Posterior vena cava (tissue), 2 donors: ENCODE data around the gene STK32B. TPM values are rescaled to one million over a fixed set of nuclear protein-coding genes. Genes with fewer than 3 reads are reported as not detected.

ENCODE experiments used
- DNase-seq: peaks from one replicate; pipeline ENCODE4 v3.0.0-alpha.2; 2020; ENCODE audit warnings: low spot score
- intact Hi-C, 2 donors: fragments of 100-400 bp; cut with DNase I; formaldehyde crosslinking; loops; one replicate each; pipeline versions ENCODE4 v1.14.1 to v1.14.2; 2022 to 2023
- total RNA-seq, 2 donors: library from RNA; stranded (reverse); fragmentation: NEBNext Ultra II Directional; extraction: Animal tissue kit (Norgen Biotek cat#: 25700); gene quantifications; one replicate each; pipeline ENCODE4 v1.2.1, GENCODE V29; 2021
- donor health status: DM: yes; HTN: yes; CAD: no.
- donor health status: DM: yes; HTN: yes; CAD: no.

The STK32B gene
- total RNA-seq, 2 donors from 2014 or later: 3.1 to 3.5 TPM

DNA sequence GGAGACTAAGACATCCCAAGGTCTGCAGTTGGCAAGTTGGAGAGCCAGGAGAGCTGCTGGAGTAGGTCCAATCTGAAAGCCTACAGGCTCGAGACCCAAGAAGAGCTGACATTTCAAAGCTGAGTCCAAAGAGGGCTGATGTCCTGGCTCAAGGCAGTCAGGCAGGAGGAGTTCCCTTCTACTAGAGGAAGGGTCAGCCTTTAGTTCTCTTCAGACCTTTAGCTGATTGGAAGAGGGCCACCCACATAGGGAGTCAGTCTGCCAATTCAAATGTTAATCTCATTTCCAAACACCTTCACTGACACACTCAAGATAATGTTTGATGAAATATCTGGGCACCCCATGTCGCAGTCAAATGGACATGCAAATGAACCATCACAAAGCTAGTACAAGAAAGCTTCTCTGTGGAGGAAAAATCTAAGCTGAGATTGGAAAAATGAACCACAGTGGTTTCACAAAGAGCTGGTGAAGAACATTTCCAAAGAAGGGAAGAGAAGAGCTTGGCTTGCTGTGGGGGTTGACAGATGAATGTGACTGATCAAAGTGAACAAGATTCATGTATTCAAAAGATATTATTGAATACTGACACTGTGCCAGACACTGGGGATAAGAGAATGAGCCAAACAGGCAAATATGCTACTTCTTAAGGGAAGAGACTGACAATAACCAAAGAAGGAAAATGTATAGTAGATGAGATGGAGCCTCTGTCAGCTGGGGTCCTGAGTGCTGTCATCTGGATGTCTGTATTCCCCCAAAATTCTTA, 61.2 kb downstream of the STK32B start:
- no peak for DNase-seq
- intact Hi-C loops: no loop called here

DNA sequence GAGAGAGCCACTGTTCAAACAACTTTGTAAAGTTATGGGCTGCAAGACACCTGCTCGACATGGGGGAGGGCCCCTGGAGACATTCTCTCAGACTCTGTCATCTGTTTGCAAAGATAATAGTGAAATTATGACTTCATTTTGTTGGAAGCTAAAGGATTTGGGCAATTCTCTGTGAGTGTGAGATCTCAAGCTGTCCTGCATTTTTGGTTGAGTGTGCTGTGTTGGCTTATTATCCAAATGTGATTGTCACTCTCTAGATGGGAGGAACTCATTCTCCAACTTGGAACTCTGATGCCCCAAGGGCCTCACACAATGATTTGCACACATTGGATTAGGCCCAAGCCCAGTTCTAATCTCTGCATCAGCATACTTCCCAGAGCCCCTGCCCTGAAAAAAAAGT, 63.7 kb downstream of the STK32B start:
- no peak for DNase-seq
- intact Hi-C loops: no loop called here

DNA sequence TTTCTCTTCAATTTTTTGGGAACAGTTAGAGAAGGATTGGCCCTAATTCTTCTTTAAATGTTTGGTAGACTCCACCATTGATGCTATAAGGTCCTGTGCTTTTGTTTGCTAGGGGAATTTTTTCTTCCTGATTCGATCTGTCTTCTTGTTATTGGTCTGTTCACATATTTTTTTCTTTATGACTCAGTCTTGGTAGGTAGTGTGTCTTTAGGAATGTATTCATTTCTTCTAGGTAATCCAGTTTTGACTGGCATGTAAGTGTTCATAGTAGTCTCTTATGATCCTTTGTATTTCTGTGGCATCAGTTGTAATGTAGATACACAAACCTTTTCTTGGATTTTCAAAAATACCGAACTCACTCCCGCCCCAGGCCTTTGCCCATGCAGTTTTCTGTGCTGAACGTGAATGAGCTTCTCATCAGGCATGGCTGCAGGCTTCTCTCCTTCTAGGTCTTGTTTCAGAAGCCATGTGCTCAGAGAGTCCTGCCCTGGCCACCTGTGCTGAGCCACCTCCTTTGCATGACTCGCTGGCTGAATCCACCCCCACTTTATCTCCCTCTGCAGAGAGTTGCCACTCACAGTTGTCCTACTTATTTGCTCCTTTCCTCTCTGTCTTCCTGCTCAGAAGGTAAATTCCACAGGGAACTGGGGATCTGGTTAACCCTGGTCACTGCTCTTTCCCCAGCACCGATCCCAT, 67.0 kb downstream of the STK32B start:
- intact Hi-C loops: no loop called here
- DNase-seq: no peak

DNA sequence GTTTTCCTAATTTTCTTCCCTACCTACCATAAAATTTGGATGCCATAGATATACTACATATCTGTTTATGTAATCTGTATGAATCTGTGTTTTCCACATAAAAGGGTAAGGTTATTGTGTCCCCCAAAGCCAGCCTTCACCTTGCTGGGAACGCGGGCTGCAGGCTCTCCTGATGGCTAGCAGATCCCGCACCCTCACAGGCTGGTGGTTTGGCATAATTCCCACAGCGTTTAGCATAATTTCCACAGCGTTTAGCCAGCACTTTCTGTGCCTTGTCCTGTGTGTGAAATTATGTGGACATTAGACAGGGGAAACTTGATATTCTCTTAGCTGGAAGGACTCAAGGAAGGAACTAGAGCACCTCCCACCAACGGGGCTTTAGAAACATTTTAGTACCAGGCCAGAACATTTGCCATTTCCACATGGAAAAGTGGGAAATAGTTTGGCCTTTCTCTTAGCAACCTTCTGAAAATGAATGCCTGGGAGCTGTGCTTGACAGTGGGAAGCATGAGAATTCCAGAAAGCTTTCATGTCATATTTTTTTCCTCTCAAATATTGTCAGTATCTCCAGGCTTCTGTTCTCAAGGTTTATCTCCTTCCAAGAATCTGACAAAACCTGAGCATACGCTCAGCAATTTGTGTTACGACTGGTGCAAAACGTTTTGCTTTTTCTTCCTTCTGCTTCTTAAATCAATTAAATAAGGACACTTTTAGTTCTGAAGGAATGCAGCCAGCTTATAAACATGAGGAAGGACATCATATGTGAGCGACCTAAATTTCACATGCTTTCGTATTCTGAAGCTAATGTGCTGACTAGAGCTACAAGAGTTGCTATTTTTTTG, 67.9 kb downstream of the STK32B start:
- no peak for DNase-seq
- intact Hi-C loops: no loop called here

DNA sequence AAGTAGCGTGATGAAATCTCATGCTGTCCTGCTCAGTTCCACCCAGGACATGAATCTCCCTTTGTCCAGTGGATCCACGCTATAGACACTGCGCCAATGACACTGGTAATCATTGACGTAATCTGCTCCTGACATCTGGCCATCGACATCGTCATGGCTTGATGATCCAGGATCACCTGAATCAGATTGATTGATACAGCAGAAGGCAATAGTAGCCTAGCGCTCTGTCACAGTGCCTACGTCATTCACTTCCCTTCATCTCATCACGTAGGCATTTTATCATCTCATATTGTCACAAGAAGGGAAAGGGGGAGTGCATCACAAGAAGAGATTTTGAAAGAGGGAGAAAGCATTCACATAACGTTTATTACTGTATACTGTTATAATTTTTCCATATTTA, 68.8 kb downstream of the STK32B start:
- DNase-seq: no peak
- intact Hi-C loops: loop anchor here in 1 of 2 donors (5.0 kb wide), 1 partner anchor 1383 kb away; no protein-coding TSS in a partner anchor

DNA sequence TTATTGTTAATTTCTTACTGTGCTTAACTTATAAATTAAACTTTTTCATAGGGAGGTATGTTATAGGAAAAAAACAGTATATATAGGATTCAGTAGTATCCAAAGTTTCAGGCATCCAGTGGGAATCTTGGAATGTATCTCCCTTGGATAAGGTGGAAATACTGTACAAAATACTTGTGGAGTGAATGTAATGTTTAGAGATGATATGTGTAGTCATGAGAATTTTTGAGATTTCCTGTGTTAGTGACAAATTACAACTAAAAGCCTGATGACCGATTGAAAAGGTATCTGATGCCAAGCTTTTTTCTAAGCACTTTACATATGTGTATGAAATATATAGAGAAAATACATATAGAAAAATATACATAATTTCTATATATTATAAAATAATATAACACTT, 69.2 kb downstream of the STK32B start:
- intact Hi-C loops: loop anchor here in 1 of 2 donors (5.0 kb wide), 1 partner anchor 1383 kb away; no protein-coding TSS in a partner anchor
- DNase-seq: no peak

DNA sequence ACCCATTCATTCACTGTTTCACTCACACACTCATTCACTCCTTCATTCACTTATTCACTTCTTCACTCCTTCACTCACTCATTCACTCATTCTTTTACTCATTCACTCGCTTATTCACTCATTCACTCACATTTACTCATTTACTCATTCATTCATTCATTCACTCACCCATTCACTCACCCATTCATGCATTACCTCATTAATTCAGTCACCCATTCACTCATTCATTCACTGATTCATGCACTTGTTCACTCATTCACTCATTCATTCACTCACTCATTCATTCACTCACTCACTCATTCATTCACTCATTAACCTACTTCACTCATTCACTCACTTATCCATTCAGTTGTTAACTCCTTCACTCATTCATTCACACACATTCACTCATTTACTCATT, 70.8 kb downstream of the STK32B start:
- intact Hi-C loops: loop anchor here in 1 of 2 donors (5.0 kb wide), 1 partner anchor 1385 kb away; no protein-coding TSS in a partner anchor
- no peak for DNase-seq

DNA sequence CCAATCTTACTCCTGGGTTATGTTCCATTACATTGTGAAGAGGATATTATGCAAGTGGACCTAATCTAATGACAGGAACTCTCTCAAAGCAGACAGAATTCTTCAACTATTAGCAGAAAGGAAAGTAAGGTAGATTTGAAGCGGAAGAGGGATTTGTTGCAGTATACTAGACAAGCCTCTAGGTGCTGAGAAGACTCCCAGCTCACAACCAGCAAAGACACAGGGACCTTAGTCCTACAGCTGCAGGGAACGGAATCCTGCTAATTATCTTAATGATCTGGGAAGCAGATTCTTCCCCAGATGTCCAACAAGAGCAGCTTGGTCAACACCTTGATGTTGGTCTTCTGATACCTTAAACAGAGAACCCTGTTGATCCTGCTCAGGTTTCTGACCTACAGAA, 73.6 kb downstream of the STK32B start:
- intact Hi-C loops: loop anchor here in 1 of 2 donors (5.0 kb wide), 1 partner anchor 1388 kb away; no protein-coding TSS in a partner anchor
- DNase-seq: no peak

DNA sequence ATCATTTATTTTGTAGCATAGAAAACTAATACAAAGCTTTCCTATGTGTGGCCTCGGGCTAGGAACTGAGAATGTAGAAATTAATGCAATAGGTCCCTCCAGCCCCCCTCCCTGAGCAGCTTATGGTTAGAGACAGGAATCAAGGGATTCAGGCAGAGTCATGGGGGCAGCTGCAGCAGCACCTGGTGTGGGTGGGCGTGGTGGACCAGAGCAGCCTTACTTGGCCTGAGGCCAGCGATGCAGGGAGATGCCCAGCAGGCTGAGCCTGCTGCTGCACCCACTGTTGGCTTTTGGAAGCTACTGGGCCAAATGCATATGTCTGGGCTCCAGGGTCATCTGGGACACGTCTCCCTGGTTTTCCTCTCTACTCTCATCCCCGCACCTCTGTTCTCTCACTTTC, 74.0 kb downstream of the STK32B start:
- DNase-seq: no peak

DNA sequence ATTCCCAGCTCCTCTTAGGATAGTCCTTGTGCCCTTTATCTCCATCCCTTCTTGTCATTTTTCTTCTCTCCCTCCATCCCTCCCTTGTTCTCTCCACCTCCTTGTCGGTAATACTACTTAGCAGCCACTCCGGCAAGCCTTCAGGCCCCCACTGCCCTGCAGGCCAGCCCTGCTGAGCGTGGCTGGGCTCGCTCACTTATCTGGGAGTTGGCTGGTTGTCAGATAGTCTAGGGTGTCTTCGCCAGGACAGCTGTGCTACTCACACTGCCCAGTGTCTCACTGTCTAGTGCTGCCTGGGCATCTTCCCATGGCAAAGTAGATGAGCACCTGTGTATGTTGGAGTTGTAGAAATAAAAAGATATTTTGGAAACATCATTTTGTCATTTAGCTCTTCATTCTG, 75.0 kb downstream of the STK32B start:
- intact Hi-C loops: loop anchor here in 1 of 2 donors (1.0 kb wide), 1 partner anchor 28 kb away; no protein-coding TSS in a partner anchor
- DNase-seq: no peak

More for the DNA sequence above, 74.0 kb downstream of the STK32B start:
- intact Hi-C loops: no loop called here

DNA sequence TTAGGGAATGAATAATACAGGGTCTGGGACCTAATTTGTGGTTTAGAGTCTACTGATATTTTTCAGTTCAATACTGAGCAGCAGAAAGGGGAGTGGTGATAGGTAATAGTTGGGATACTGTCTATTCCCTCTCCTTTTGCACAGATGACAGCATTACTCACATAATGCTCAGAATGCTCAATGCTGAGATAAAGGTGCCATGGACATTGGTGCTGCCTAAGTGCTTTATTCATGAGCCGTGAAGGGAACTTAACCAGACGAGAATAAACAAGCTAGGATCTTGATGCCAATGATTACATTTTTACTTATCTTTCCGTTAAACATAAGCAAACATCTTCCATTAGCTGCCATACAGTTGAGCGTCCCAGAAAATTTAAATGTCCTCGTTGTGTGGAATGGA, 75.6 kb downstream of the STK32B start:
- no peak for DNase-seq
- intact Hi-C loops: loop anchor here in 1 of 2 donors (1.0 kb wide), 1 partner anchor 27 kb away; no protein-coding TSS in a partner anchor

DNA sequence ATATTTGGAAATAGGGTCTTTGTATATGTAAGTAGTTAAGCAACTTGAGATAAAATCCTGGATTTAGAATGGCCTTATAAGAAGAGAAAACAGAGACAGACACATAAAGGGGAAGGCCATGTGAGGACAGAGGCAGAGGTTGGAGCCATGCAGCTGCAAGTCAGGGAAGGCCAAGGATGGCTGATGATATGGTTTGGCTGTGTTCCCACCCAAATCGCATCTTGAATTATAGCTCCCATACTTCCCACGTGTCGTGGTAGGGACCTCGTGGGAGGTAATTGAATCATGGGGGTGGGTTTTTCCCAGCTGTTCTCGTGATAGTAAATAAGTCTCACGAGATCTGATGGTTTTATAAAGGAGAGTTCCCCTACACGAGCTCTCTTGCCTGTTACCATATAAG, 76.3 kb downstream of the STK32B start:
- intact Hi-C loops: no loop called here
- no peak for DNase-seq

DNA sequence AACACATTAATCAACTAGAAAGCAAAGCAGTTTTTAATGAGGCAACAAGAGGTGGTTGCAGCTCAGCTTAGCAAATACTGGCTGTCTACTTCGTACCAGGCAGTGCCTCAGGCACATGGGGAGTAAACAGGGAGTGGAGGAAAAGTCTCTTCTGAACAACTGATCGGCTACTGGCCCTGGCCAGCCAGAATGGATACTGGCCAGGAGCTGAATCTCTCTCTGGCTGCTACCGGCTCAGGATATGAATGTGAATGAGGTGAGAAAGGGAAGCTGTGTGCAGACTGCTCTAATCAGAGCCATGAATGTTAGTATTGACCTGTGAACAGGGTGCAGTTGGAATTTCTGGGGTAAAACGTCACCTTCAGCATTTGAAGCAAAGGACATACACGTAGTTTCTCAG, 77.3 kb downstream of the STK32B start:
- intact Hi-C loops: no loop called here
- DNase-seq: no peak

DNA sequence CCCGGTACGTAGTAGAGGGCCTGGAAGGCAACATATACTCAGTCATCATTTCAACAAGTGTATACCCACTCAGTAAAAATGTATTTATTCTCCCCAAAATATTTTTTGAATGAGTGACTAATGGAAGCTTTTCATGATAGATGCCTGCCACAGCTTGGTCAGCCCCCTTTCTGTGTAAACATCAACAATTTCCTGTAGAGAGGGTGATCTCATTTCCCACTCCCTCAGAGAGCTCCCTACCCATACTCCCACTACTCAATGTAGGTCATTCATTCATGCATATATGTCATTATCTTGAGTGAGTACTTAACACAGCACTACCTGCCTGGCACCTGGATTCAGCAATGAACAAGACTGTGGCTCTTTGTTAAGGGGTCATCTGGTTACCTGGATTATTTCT, 81.9 kb downstream of the STK32B start:
- intact Hi-C loops: no loop called here
- DNase-seq: no peak

DNA sequence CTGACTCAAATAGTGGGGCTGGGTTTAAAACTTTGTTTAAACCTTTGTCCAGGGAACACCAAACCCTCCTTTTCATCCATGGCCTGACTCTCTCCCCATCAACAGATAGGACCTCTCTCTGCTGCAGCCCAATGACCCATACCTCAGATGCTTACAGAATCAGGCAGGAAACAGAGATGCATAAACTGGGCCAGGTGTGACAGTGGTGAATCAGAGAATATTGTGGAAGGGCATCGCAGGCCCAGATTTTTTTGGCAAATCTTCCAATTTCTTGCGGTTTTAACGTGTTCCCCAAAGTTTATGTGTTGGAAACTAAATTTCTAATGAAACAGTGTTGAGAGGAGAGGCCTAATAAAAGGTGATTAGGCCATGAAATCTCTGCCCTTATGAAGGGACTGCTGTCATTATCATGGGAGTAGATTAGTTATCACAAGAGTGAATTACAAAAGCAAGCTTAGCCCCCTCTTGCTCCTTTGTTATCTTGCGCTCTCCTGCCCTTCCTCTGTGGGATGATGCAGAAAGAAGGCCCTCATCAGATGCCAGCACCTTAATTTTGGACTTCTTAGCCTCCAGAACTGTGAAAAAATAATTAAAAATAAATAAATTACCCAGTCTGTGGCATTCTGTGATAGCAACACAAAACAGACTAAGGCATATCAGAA, 82.8 kb downstream of the STK32B start:
- intact Hi-C loops: no loop called here
- no peak for DNase-seq

DNA sequence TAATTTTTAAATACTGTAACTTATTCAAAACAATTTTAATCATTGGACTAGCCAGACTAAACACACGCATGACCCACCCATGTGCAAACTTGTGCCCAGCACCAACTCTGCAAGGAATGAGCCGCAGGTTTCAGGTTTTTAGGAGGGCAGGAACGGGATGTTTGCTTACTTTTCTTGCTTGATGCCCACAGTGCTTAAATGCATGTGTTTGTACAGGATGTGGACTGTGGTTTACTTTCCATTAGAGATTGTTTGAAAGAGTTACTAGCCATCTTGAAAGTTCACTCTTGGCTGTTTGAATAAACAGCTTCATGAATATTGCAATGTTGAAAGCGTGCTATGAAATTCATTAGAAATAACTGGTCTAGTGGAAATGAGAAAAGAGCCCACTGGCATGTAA, 83.3 kb downstream of the STK32B start:
- intact Hi-C loops: no loop called here
- DNase-seq: no peak

DNA sequence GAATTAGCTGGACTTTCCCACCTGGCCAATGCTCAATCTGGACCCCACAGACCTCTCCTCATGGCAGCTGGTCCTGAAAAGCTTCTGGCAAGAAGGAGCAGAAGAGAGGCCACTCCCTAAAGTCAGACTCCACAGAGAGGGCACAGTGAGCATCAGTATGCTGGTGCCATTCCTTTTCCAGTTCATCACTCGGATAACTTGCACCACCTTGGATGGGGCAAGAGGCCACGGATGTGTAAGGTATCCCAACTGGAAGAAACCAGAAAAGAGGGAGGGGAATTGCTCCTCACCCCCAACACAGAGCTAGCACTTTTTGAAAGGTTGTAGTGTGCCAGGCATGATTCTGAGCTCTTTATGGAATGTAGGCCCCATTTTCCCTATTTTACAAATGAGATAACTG, 85.9 kb downstream of the STK32B start:
- no peak for DNase-seq
- intact Hi-C loops: no loop called here

DNA sequence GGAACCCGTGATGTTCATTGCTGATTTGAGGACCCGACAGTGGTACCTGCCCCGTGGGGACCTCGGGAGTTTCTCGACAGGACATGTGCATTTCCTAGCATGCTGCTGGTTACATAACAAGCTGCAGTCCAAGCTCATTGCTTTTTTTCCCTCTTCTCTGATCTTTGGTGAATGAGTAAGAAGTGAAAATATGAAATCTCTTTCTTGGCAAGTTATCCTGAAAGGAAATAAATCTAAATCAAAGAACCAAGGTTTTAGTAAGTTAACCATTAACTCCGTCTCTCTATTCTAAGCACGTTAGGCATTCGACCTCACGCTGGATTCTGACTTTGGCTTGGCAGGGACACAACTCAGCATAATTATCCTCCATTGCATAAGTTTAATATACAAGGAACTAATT, 86.6 kb downstream of the STK32B start:
- intact Hi-C loops: no loop called here
- DNase-seq: no peak

DNA sequence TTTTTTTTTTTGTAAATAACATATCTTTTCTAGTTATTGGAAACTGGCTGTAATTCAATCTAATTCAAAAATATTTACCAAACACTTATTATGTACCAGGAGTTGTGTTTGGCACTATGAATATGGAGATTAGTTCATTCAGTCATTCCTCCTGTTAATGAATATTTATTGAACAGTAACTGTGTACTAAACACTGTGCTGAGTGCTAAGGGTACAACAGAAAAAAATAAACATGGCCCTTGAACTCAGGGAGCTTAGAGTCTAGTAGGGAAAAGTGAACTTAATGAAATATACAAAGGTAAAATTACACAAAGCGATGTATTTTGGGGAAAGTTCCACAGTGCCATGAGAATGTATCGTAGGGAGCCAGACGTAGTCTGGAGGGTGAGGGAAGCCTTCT, 87.1 kb downstream of the STK32B start:
- DNase-seq: no peak
- intact Hi-C loops: no loop called here
